ENCODE results near the gene DCUN1D2.
"Not testable (repeated sequence)": the region's sequence is repeated elsewhere in the genome, so short reads cannot be mapped to it uniquely, and the experiment has no call there.

DCUN1D2 gene

GRCh38 chr13:113460599-113460998, 29.9 kb downstream of the DCUN1D2 start:
- no peak for DNase-seq

GRCh38 chr13:113460064-113460555, 30.4 kb downstream of the DCUN1D2 start:
- no peak for DNase-seq

- no peak for DNase-seq
Measured at GRCh38 chr13:113458253-113459065, 32.1 kb downstream of the DCUN1D2 start.

GRCh38 chr13:113457510-113457909, 33.0 kb downstream of the DCUN1D2 start:
- DNase-seq: no peak

- no peak for DNase-seq
Measured at GRCh38 chr13:113456116-113456702, 34.3 kb downstream of the DCUN1D2 start.

GRCh38 chr13:113455384-113455783, 35.1 kb downstream of the DCUN1D2 start:
- DNase-seq: no peak

GRCh38 chr13:113454936-113455335, 35.6 kb downstream of the DCUN1D2 start:
- DNase-seq: no peak

GRCh38 chr13:113452942-113453901, 37.3 kb downstream of the DCUN1D2 start, which contains the start of gene ADPRHL1:
TSS of gene ADPRHL1 (minus strand) at chr13:113453488. CDS start at chr13:113453437, 51 bp downstream.
- DNase-seq: no peak

- no peak for DNase-seq
Measured at GRCh38 chr13:113452466-113452865, 38.0 kb downstream of the DCUN1D2 start.

- DNase-seq: no peak
Measured at GRCh38 chr13:113451951-113452421, 38.5 kb downstream of the DCUN1D2 start.

GRCh38 chr13:113450861-113451620, 39.5 kb downstream of the DCUN1D2 start:
- not testable (repeated sequence) for DNase-seq

GRCh38 chr13:113450348-113450744, 40.2 kb downstream of the DCUN1D2 start:
- DNase-seq: not testable (repeated sequence)

GRCh38 chr13:113449693-113450347, 40.7 kb downstream of the DCUN1D2 start:
- no peak for DNase-seq

- DNase-seq: no peak
Measured at GRCh38 chr13:113448885-113449692, 41.4 kb downstream of the DCUN1D2 start.

GRCh38 chr13:113448545-113448884, 42.0 kb downstream of the DCUN1D2 start:
- DNase-seq: no peak

GRCh38 chr13:113447596-113447995, 42.9 kb downstream of the DCUN1D2 start:
- no peak for DNase-seq

- no peak for DNase-seq
Measured at GRCh38 chr13:113446488-113446854, 44.0 kb downstream of the DCUN1D2 start.

GRCh38 chr13:113445791-113446487, 44.6 kb downstream of the DCUN1D2 start:
- DNase-seq: no peak

- DNase-seq: no peak
Measured at GRCh38 chr13:113443991-113444390, 46.5 kb downstream of the DCUN1D2 start.

- DNase-seq: no peak
Measured at GRCh38 chr13:113442985-113443362, 47.5 kb downstream of the DCUN1D2 start.

Measured in stimulated activated CD4-positive, alpha-beta T cell treated with anti-CD3 and anti-CD28 coated beads, Interleukin-4, amount 100 ng/mL, for 1 hour (primary cell).